PFSK-1 (cell line): ENCODE results near the gene STX10.

ENCODE experiments used
- FOXP2 ChIP-seq: optimal IDR thresholded peaks from 2 replicates; pipeline ENCODE3; 2011; ENCODE audit warnings: borderline replicate concordance, control low read depth, inconsistent platforms; ENCODE audit not compliant: insufficient read depth; ENCODE audit errors: extremely low read length, extremely low read depth
- POLR2AphosphoS5 ChIP-seq: IDR thresholded peaks from 2 replicates; pipeline ENCODE4 v1.6.1; 2012; ENCODE audit warnings: low read depth, mild to moderate bottlenecking, control low read depth, low read length, moderate library complexity
- SIN3A ChIP-seq: IDR thresholded peaks from 2 replicates; pipeline ENCODE4 v1.6.1; 2012; ENCODE audit warnings: mild to moderate bottlenecking, low read length, moderate library complexity, borderline replicate concordance; ENCODE audit not compliant: insufficient read depth
- TAF1 ChIP-seq: IDR thresholded peaks from 2 replicates; pipeline ENCODE4 v1.6.1; 2012; ENCODE audit warnings: low read length, control low read depth, borderline replicate concordance; ENCODE audit not compliant: insufficient read depth
- TF ChIP-seq, protein P1 (sequence below), 2 experiments: IDR thresholded peaks; 2 replicates each; pipeline versions ENCODE4 v1.6.1 to v1.8.0; 2011 to 2012; ENCODE audit warnings: low read depth in 2 of 2, low read length in 2 of 2, control low read depth in 1 of 2, inconsistent platforms in 1 of 2, mild to moderate bottlenecking in 1 of 2, moderate library complexity in 1 of 2; ENCODE audit not compliant: insufficient read depth in 1 of 2

Gene STX10

DNA sequence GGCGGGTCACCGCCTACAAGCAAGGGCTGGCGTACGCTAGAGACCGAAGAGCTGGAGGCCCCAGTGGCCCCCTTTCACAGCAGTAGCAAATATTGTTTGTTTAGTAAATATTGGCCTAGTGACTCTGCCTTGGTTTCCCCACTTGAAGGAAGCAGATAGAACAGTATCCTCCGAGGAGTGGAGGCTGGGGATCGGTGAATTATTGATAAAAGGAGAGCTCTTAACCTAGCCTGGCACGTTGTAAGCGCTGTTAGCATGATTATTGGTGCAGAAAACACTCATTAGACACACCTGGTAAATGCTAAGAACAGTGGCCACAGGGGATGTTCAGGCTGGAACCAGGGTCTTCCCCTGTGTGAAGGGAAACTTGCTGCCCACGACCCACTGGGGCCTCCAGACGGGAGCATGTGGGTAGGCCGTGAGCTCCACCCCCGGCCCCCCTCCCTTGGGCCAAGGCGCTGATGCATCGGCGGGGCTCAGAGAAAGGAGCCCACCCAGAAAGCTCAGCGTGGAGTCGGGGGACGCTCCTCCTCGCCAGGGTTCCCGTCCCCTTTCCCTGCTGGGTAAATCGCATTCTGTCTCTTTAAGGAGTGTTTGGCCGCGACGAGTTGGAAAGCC is 2.3 kb upstream of the STX10 start:
- no peak for TF ChIP-seq SIN3A
- TF ChIP-seq FOXP2 = no peak
- no peak for TF ChIP-seq POLR2AphosphoS5
- TF ChIP-seq TAF1 = no peak
- TF ChIP-seq, protein P1, sequence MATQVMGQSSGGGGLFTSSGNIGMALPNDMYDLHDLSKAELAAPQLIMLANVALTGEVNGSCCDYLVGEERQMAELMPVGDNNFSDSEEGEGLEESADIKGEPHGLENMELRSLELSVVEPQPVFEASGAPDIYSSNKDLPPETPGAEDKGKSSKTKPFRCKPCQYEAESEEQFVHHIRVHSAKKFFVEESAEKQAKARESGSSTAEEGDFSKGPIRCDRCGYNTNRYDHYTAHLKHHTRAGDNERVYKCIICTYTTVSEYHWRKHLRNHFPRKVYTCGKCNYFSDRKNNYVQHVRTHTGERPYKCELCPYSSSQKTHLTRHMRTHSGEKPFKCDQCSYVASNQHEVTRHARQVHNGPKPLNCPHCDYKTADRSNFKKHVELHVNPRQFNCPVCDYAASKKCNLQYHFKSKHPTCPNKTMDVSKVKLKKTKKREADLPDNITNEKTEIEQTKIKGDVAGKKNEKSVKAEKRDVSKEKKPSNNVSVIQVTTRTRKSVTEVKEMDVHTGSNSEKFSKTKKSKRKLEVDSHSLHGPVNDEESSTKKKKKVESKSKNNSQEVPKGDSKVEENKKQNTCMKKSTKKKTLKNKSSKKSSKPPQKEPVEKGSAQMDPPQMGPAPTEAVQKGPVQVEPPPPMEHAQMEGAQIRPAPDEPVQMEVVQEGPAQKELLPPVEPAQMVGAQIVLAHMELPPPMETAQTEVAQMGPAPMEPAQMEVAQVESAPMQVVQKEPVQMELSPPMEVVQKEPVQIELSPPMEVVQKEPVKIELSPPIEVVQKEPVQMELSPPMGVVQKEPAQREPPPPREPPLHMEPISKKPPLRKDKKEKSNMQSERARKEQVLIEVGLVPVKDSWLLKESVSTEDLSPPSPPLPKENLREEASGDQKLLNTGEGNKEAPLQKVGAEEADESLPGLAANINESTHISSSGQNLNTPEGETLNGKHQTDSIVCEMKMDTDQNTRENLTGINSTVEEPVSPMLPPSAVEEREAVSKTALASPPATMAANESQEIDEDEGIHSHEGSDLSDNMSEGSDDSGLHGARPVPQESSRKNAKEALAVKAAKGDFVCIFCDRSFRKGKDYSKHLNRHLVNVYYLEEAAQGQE (IDR thresholded peaks at IDR 0.05; ENCODE audit: insufficient read depth in 1 of 2, low read depth in 2 of 2, low read length in 2 of 2) = no peak

DNA sequence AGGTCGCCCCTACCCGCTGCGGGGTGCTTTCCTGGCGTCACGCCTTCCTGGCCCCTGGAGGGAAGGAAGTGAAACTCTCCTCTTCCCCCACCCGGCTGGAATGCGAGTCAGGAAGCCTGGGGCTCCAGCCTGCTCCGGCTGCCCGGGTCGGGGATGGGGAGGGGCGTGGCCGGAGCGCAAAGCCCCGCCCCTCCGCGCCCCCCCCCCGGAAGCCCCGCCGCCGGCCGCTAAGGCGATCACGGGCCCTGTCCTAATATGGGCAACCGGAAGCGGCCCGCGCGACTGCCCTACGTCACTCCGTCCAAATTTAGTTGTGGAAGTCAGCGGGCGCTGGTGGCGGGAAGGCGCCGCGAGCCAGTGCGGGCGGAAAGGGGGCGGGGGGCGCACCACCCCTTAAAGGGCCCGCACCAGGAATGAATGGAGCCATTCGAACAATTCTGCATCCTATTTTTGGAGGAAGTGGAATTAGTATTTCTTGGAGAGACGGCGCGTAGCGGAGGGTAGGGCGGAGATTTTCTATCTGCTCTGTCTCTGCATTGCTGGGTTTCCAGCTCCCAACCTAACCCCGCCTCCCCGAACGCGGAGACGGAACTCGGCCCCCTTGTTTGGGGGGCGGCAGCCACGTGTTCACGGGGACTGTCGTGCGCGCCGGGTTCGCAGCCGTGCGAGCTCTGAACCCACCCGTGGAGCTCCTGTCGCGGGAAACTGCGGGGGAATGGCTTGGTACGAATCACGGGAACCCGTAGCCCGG is 1.6 kb upstream of the STX10 start:
- TF ChIP-seq FOXP2 (peak; percentile 43), SIN3A (peak; percentile 60; the same call in 1 of the 2 replicates), POLR2AphosphoS5 (peak; percentile 73), TAF1 (peak; percentile 65; the same call in 1 of the 2 replicates)
- TF ChIP-seq, protein P1 (IDR thresholded peaks at IDR 0.05; ENCODE audit: insufficient read depth in 1 of 2, low read depth in 2 of 2, low read length in 2 of 2) = peak in 1 of 2 experiments; percentile 31; a peak in 1 of 4 replicates

DNA sequence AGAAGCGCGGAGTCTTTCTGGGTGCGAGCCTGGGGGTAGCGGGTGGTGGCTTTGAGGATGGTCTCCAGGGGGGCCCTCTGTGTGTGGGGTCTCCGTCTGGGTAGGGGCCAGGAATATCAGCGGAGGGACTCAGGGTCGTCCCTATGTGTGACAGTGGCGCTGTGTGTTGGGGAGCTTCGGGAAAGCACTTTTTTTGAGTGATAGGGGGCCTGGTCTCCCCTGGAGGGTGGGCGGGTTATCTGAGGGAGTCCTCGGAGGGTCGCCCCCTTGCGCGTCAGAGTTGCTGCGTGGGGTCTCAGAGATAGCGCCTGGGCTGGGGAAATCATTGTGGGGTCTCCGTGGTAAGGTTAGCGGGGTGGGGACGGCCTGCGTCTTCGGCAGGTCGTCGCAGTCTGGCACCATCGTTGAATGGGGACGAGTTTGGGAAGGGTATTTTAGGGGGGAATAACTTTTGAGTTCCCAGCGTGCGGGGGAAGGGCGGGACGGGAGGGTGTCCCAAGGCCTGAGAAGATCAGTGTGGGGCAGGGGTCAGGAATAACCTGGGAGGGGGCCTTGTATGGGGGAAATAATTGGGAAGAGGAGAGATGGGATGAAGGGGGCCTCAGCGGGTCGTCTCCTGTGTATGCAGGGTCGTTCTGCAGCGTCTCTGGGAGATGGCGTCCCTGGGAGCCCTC is 893 bp upstream of the STX10 start:
- TF ChIP-seq TAF1 = no peak
- no peak for TF ChIP-seq POLR2AphosphoS5
- TF ChIP-seq, protein P1 (IDR thresholded peaks at IDR 0.05; ENCODE audit: insufficient read depth in 1 of 2, low read depth in 2 of 2, low read length in 2 of 2) = no peak
- no peak for TF ChIP-seq SIN3A
- TF ChIP-seq FOXP2 = no peak

DNA sequence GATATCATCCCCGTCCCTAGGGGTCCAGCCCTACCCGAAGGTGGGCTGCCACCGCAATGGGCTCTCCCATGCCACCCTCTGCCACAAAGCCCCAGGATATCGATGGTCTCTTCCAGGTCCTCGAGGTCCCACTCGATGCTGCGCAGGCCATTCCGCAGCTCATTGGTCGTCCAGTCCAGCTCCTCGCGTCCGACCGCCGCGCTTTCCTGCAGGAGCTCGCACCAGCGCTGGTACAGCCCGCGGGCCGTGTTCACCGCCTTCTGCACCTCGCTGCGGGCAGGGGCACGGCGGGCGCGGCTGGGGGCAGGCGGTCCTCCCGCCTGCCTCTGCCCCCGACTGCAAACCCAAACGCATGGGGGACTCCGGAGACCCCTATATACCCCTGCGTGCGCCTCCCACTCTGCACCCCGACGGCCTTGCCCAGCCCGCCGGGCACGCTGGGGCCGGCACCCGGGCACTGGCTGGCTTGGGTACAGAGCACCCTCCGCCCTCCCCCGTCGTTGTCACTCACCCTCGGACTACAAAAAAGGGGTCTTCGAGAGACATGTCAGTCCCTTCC is 468 bp downstream of the STX10 start:
- TF ChIP-seq, protein P1 (IDR thresholded peaks at IDR 0.05; ENCODE audit: insufficient read depth in 1 of 2, low read depth in 2 of 2, low read length in 2 of 2) = no peak
- 0 out of 2 replicates have a peak, but pooled peaks have one; percentile 3 for TF ChIP-seq SIN3A
